HG03442 (cell line): ENCODE measurements around the gene NEDD9.

Experiments
- ATAC-seq: cut with Tn5 transposase; IDR thresholded peaks from one replicate; pipeline ENCODE4 v1.9.1; 2021; ENCODE audit warnings: mild to moderate bottlenecking, moderate library complexity; ENCODE audit not compliant: unreplicated experiment

Gene NEDD9

GRCh38 chr6:11151488-11151887 is 81.0 kb downstream of the NEDD9 start:
- ATAC-seq, result no peak

GRCh38 chr6:11149551-11149950 is 82.9 kb downstream of the NEDD9 start:
- ATAC-seq, result no peak

GRCh38 chr6:11146117-11146826 is 86.2 kb downstream of the NEDD9 start:
- ATAC-seq, result no peak

- peak; percentile 80 for ATAC-seq
Observed at GRCh38 chr6:11144393-11144851, 88.0 kb downstream of the NEDD9 start.

GRCh38 chr6:11143394-11144371 is 88.8 kb downstream of the NEDD9 start:
- no peak for ATAC-seq

GRCh38 chr6:11142296-11143027 is 90.0 kb downstream of the NEDD9 start:
- ATAC-seq, result no peak

GRCh38 chr6:11141295-11141694 is 91.2 kb downstream of the NEDD9 start:
- ATAC-seq, result no peak

GRCh38 chr6:11140056-11140455 is 92.4 kb downstream of the NEDD9 start:
- ATAC-seq, result no peak

GRCh38 chr6:11139051-11139960 is 93.2 kb downstream of the NEDD9 start:
- ATAC-seq, result peak; percentile 80

- no peak for ATAC-seq
Observed at GRCh38 chr6:11136809-11137208, 95.7 kb downstream of the NEDD9 start.
